22Rv1 (cell line): Measurements from ENCODE around the gene SLC22A12.

Experiments
- H3K27ac ChIP-seq: fragments of 450-650 bp; 2 replicates; pipeline ENCODE4 v1.5.1; 2017
- CTCF ChIP-seq: fragments of 450-650 bp; IDR thresholded peaks from 2 replicates; pipeline ENCODE4 v1.5.1; 2017; ENCODE audit warnings: mild to moderate bottlenecking
- ZFX ChIP-seq: fragments of 450-650 bp; IDR thresholded peaks from 2 replicates; pipeline ENCODE4 v1.6.1; 2017; ENCODE audit warnings: antibody characterized with exemption, borderline replicate concordance

The SLC22A12 gene

DNA sequence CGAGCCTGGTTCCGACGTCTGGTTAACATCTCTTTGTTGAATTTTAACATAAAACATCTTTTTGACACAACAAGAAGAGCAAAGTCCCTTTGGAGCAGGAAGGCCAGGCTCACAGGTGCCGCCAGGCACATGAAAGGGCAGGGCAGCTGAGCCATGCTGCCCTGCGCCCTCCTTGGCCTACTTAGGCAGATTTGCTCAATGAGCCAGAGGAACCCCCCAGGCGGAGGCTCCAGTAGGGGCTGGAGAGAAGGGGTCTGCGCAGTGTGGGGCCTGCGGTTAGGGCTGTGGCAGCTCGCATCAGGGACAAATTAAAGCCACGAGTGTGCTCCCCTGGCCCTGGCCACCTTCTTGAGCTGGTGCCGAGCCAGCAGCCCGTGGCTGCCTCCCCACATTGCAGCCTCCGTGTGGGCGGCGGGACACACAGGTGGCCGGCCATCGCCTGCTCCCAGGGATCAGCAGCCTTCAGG, 9.9 kb upstream of the SLC22A12 start:
- no peak overlapping the region for H3K27ac ChIP-seq
- TF ChIP-seq ZFX (no peak), CTCF (no peak)

- no peak for TF ChIP-seq CTCF
- TF ChIP-seq ZFX: no peak
Observed at GRCh38 chr11:64582885-64583284, 8.1 kb upstream of the SLC22A12 start.

DNA sequence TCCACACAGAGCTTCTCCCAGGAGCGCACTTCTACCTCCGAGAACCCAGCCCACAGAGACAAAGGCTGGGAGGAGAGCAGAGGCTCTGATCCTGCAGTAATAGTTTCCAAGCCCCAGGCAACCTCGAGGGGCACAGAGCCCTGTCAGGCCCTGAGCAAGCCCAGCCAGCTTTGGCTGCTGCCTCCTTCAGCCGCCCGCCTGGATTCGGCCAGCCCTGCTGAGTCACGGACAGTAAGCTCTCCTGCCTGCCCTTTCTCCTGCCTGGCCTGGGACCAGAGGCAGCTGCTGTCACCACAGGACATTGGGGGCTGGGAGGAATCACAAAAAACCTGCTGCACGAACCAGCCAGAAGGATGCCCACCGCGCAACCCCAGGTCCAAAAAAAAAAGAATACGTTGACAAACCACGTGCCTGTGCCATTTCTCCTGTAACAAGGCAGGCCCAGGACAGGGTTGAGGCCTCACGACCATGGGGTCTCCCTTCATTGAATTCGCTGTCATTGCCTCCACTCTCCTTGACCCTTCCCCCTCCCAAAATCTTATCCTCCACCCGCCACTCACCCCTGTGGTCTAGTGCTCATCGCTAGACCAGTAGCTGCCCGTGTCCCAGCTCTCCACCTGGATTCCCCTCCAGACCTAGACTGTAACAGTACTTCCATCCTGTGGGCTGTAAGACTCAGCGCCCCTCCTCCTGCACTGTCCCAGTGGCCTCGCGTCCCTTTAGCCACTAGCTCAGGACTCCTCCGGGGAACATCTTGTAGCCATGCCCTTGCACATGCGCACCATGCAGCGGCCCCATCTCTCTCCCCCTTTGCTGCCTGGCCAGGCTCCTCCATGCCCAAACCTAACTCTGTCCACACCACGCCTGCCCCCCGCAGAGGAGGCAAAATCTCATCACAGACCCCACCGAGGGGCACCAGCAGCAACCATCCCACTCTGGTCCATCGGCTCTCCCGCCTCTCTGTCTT, 7.4 kb upstream of the SLC22A12 start:
- no peak overlapping the region for H3K27ac ChIP-seq
- TF ChIP-seq CTCF: no peak
- TF ChIP-seq ZFX: no peak

More at GRCh38 chr11:64582885-64583284, 8.1 kb upstream of the SLC22A12 start:
- H3K27ac ChIP-seq: no peak overlapping the region

DNA sequence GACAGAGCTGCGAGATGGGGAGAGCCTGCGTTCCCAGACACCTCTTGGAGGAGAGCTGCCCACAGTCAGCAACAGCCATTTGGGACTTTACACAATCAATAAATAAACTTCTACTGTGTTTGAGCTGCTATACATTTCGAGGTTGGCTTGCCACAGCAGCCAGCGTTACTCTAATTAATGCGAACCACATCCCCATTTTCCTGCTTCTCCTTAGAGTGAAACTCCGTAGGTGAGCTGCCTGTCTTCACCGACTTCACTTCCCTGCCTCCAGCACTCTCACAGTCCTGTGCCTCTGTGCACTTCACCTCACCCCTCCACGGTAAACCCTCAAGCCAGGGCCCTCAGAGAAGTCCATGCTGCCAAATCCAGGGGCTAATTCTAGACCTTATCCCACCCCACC, 5.9 kb upstream of the SLC22A12 start:
- no peak overlapping the region for H3K27ac ChIP-seq
- TF ChIP-seq CTCF: no peak
- no peak for TF ChIP-seq ZFX

GRCh38 chr11:64586366-64586765, 4.7 kb upstream of the SLC22A12 start:
- TF ChIP-seq ZFX (no peak), CTCF (no peak)
- no peak overlapping the region for H3K27ac ChIP-seq

DNA sequence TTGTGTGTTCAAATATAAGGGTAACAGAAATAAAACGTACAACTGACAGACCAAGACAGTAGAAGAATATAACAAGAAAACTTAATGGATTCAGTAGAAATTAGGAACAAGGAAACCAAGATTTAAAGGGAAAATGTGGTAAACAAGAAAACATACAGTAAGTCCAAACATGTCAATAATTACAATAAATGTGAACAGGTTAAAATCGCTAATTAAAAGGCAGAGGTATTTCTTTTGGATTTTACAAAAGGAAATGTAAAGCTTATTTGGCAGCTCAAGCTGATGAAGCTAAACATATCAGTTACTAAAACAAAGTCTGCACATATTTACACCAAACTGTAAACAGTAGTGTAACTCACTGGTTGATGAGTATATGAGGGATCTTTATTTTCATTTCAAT, 2.3 kb upstream of the SLC22A12 start:
- H3K27ac ChIP-seq: no peak overlapping the region
- TF ChIP-seq ZFX (no peak), CTCF (no peak)

DNA sequence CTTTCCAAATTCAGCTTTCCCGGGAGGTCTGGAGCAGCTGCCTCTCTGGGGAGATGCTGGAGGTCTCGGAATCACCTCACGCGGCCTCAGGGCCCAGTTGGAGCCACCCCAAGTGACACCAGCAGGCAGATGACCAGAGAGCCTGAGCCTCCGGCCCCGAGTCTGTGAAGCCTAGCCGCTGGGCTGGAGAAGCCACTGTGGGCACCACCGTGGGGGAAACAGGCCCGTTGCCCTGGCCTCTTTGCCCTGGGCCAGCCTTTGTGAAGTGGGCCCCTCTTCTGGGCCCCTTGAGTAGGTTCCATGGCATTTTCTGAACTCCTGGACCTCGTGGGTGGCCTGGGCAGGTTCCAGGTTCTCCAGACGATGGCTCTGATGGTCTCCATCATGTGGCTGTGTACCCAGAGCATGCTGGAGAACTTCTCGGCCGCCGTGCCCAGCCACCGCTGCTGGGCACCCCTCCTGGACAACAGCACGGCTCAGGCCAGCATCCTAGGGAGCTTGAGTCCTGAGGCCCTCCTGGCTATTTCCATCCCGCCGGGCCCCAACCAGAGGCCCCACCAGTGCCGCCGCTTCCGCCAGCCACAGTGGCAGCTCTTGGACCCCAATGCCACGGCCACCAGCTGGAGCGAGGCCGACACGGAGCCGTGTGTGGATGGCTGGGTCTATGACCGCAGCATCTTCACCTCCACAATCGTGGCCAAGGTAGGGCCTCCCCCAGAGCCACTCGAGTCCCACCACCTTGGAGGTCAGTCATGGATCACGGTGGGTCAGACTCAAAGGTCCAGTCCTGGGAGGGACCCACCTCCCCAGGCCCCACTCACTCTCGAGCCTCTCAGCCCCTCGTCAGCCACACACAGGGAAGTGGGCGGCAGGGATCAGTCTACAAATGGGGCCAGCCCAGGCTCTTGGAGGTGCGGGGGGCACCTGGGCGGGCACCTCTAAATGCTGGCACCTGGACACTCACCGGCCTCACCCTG, 525 bp downstream of the SLC22A12 start:
- no peak overlapping the region for H3K27ac ChIP-seq
- TF ChIP-seq CTCF (no peak), ZFX (no peak)
